ENCODE data around the gene SIK1. TPM values are rescaled to one million over a fixed set of nuclear protein-coding genes. Genes with fewer than 3 reads are reported as not detected.

The SIK1 gene
- total RNA-seq, 1 donor from 2014 or later = 33.5 TPM

GRCh38 chr21:43367296-43367695, 59.6 kb downstream of the SIK1 start:
- no peak for DNase-seq (ENCODE audit: low spot score)

- DNase-seq (ENCODE audit: low spot score) = no peak
These were observed 60.3 kb downstream of the SIK1 start for GRCh38 chr21:43366656-43367055.

- DNase-seq (ENCODE audit: low spot score) = no peak
These were observed 61.1 kb downstream of the SIK1 start for GRCh38 chr21:43365611-43366426.

GRCh38 chr21:43364851-43365424, 62.0 kb downstream of the SIK1 start:
- DNase-seq (ENCODE audit: low spot score) = no peak

Other genes with a start within 250 kb of the SIK1 start
- gene HSF2BP, start 232.4 kb upstream of the SIK1 start, total RNA-seq = 0.26 TPM
- 16.5 TPM for gene RRP1B, start 232.4 kb upstream of the SIK1 start, total RNA-seq